GM18502 (cell line): ENCODE measurements around the gene SERPIND1.

Source experiments
- ATAC-seq: cut with Tn5 transposase; IDR thresholded peaks from one replicate; pipeline ENCODE4 v1.9.1; 2021; ENCODE audit warnings: mild to moderate bottlenecking; ENCODE audit not compliant: unreplicated experiment, poor library complexity

Gene SERPIND1

GRCh38 chr22:20788627-20789344, 14.9 kb downstream of the SERPIND1 start:
- no peak for ATAC-seq

DNA sequence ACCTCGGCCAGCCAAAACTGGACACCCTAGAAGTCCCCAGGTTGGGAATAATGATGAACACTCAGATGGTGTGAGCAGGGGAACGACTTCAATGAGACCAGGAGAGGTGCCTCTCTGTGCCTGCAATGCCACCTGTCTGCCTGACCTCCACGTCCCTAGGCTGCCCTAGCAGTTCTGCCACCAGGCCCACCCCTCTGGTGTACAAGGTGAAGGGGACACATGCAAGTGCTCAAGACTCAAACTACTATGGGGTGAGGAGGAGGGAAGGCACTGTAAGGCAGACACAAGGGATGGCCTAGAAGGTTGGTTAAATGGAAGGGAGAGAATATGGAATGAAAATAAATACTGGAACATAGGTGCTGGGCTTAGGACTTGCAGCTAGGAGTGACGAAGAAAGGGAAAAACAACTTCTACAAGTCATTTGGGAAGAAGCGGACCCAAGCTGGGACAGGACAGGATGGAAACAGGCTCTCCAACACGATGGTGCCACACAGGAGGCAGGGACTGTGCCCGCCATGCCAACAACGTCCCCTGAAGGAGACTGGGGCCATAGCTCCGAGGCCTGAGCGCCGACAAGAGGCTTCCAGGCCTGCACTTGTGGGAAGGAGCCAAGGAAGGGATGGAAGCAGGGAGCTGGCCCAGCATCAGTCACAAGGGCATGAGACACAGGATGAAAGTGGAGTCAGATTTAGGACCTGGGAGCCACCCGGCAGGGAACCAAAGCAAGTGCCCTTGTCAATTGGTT, 18.5 kb downstream of the SERPIND1 start:
- no peak for ATAC-seq

DNA sequence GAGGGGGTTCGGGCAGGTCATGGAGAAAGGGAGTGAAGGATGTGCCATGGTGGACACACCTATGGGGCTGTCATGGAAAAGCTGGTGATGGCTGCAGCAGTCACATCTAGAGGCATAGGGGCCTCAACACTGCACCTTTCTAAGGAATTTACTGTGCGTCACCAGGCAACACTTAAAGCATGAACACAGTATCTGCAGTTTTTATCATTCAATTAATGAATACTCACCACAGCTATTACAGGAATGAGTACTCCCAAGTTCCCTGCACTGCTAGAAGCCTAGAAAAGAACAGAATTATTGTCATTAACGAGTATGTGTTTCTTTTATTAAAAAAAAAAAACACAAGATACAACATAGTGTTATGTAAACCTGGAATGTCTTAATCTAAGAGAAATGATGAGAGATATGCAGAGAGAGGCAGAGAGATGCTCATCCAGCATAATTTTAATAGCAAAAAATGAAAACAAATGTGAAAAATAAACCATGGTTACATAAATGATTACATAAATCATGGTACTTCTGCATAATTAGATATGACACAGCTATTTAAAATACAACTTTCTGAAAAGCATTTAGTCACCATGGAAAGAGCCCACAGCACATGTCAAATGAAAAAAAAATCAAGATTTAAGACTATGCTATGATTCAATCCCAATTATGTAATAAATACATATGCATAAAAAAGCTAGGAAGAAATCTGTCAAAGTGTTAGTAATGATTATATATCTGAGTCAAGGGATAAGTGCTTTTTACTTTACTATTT, 19.2 kb downstream of the SERPIND1 start:
- no peak for ATAC-seq

GRCh38 chr22:20793748-20794649, 20.1 kb downstream of the SERPIND1 start:
- no peak for ATAC-seq

DNA sequence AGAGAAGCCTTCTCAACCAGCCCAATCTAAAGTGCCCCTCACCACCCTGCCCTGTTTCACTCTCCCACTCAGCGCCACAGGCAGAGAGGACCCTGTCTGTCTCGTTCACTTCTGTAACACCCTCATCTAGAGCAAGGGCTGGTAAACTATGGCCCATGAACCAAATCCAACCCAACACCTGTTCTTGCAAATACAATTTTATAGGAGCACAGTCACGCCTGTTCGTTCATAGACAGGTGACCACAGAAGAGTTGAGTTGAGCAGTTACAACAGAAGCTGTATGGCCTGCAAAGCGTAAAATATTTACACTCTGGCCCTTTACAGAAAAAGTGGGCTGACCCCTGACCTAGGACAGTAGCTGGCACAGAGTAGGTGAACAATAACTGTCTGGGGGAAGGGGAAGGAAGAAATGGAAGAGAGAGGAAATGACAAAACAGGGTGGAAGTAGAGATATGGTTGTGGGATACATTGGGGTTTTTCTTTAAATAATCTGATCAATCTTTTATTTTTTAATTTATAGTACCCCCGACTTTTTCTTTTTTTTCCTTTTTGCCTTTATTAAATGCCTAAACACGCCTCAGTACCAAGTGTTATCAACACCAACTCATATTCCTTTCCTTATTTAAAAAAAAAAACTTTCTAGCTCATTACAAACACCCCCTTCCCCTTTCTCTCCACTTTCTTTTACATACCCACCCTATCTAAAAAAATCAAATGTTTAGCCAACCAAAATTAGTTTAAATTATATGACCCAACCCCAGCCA, 20.9 kb downstream of the SERPIND1 start:
- ATAC-seq = no peak

GRCh38 chr22:20796731-20797130, 22.8 kb downstream of the SERPIND1 start:
- ATAC-seq = no peak

GRCh38 chr22:20798218-20798617, 24.3 kb downstream of the SERPIND1 start:
- no peak for ATAC-seq

- no peak for ATAC-seq
These were observed 25.1 kb downstream of the SERPIND1 start for GRCh38 chr22:20798974-20799373.

DNA sequence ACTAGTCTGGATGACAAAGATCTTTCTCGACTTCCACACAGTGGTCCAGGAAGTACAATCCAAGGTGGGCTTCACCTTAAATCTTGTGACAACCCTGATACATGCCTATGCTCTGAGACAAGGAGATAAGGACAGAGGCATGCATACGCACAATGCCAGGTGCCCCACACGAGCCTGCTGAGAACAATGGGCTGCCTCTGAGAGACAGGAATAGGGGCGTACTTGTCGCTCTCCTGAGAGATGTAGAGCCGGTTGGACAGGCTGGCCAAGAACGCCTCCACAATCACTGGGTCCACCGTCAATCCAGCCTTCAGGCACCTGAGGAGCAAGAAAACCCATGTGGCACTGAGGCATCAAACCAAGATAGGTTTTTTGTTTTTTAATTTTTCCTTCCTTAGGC, 25.5 kb downstream of the SERPIND1 start:
- no peak for ATAC-seq

DNA sequence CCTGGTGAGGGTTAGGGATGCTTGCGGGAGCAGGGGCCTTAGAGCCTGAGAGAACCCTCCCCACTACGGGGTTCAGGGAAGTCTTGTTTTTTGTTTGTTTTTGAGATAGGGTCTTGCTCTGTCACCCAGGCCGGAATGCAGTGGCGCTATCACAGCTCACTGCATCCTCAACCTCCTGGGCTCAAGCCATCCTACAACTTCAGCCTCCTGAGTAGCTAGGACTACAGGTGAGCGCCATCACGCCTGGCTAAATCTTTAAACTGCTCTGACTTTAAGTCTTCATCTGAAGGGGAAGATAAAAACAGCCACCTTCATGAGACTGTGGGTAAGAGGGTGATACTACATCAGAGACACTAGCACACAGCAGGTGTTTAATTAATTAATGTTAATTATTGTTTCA, 28.5 kb downstream of the SERPIND1 start:
- ATAC-seq = no peak

- ATAC-seq = no peak
These were observed 29.1 kb downstream of the SERPIND1 start for GRCh38 chr22:20802922-20803553.

DNA sequence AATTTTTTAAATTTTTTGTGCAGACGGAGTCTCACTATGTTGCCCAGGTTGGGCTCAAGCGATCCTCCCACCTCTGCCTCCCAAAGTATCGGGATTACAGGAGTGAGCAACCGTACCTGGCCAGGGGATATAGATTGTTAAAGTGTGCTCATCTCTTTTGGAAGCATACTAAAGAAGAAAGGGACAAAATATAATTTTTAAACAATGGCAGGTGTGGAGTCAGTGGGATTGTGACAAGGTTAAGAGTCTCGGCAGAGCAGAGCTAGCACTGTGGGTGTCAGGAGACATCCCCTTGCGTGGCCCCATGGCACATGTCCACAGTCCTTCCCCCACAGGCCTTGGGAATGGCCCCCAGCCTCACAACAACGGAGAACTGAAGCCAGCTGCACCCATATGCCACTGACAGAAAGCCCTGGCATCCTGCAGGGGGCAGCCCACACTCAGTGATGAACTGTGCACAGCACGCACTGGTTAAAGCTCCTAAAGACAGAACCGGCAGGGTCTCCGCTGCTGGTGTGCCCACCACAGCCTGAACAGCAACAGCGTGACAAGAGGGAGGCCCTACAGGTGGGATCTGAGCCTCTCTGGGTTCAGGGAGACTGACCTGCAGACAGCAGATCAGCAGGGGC, 29.9 kb downstream of the SERPIND1 start:
- no peak for ATAC-seq

GRCh38 chr22:20804650-20805049, 30.7 kb downstream of the SERPIND1 start:
- ATAC-seq = no peak

- ATAC-seq = no peak
These were observed 32.1 kb downstream of the SERPIND1 start for GRCh38 chr22:20805972-20806471.

- ATAC-seq = no peak
These were observed 33.4 kb downstream of the SERPIND1 start for GRCh38 chr22:20807315-20807752.

DNA sequence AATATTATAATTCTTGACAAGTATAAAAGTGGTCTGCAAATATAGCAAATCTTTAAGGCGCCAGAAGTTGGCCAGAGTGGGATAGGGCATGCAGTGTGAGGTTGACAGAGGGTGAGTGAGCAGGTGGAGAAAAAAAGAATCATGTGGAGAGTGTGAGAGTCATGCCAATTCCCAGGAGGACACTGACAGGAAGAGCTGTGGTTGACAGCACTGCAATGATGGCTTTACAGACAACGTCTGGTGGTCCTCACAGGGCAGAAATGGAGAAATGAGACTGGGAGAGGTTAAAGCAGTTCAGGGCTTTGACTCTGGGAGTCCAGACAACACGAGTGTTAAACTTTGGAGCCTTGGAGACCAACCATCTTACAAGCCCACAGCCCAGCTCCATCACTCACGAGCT, 34.9 kb downstream of the SERPIND1 start:
- ATAC-seq = no peak

DNA sequence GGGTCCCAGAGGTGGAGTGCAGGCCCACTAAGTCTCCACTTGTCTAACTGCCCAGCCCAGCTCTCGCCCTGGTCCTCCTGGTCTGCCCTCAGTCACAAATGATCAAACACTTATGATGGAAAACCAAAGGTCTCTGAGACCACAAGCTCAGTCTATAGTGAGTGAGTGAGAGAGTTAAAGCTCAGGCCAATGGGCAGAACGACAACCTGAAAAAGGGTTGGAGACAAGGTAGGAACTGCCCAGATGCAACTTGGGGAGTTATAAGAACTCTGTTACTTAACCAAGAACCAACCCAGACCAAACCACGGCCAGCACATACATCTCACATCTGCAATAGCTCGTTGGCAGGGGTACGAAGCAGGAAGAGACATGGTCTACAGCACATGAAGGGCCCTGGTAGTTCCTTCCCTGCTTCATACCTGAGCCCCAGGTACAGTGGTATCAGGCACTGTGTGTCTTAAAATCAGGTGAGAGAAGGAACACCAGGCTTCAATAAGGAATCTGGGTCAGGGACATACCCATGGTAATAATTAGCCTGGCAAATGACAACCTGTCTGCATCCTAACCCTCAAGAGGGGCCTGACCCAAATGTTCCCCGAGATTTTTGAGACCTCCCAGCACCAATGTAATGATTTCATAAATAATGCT, 35.7 kb downstream of the SERPIND1 start:
- ATAC-seq = no peak

- ATAC-seq = no peak
These were observed 36.7 kb downstream of the SERPIND1 start for GRCh38 chr22:20810645-20811044.
